ENCODE measurements around the gene CDK15.

DNA sequence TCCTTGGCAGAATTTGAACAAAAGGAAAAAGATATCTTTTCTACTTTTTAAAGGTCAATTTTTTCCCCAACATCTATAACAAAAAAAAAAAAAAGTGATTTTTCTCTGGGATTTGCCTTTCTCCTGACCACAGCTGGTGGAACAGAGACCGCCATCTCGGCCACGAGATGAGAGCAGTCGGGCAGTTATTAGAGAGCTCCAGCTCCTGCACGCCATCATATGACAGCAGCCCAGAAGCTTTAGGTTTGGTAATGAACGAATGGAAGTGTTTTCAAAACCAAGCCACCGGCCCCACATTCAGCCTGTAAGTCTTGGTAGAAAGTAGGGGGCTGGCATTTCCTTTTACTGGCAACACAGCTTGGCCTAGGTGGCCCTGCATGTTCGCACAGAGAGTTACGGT is 132.4 kb downstream of the CDK15 start:
- TF ChIP-seq, protein P1, sequence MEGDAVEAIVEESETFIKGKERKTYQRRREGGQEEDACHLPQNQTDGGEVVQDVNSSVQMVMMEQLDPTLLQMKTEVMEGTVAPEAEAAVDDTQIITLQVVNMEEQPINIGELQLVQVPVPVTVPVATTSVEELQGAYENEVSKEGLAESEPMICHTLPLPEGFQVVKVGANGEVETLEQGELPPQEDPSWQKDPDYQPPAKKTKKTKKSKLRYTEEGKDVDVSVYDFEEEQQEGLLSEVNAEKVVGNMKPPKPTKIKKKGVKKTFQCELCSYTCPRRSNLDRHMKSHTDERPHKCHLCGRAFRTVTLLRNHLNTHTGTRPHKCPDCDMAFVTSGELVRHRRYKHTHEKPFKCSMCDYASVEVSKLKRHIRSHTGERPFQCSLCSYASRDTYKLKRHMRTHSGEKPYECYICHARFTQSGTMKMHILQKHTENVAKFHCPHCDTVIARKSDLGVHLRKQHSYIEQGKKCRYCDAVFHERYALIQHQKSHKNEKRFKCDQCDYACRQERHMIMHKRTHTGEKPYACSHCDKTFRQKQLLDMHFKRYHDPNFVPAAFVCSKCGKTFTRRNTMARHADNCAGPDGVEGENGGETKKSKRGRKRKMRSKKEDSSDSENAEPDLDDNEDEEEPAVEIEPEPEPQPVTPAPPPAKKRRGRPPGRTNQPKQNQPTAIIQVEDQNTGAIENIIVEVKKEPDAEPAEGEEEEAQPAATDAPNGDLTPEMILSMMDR (conservative IDR thresholded peaks at IDR 0.05; ENCODE audit: low read depth in 2 of 2) = no peak
- TF ChIP-seq, protein P2, sequence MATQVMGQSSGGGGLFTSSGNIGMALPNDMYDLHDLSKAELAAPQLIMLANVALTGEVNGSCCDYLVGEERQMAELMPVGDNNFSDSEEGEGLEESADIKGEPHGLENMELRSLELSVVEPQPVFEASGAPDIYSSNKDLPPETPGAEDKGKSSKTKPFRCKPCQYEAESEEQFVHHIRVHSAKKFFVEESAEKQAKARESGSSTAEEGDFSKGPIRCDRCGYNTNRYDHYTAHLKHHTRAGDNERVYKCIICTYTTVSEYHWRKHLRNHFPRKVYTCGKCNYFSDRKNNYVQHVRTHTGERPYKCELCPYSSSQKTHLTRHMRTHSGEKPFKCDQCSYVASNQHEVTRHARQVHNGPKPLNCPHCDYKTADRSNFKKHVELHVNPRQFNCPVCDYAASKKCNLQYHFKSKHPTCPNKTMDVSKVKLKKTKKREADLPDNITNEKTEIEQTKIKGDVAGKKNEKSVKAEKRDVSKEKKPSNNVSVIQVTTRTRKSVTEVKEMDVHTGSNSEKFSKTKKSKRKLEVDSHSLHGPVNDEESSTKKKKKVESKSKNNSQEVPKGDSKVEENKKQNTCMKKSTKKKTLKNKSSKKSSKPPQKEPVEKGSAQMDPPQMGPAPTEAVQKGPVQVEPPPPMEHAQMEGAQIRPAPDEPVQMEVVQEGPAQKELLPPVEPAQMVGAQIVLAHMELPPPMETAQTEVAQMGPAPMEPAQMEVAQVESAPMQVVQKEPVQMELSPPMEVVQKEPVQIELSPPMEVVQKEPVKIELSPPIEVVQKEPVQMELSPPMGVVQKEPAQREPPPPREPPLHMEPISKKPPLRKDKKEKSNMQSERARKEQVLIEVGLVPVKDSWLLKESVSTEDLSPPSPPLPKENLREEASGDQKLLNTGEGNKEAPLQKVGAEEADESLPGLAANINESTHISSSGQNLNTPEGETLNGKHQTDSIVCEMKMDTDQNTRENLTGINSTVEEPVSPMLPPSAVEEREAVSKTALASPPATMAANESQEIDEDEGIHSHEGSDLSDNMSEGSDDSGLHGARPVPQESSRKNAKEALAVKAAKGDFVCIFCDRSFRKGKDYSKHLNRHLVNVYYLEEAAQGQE (IDR thresholded peaks at IDR 0.05; ENCODE audit: unreplicated experiment) = no peak
